Heart left ventricle (tissue), 16 donors: ENCODE measurements around the gene DCN. TPM values are rescaled to one million over a fixed set of nuclear protein-coding genes. Genes with fewer than 3 reads are reported as not detected.

ENCODE experiments used
- ATAC-seq, 4 donors: fragments of 200-7000 bp; cut with Tn5 transposase; one replicate each; pipeline ENCODE4 v1.9.1; 2020 to 2022; ENCODE audit warnings: moderate library complexity in 4 of 4, mild to moderate bottlenecking in 3 of 4, moderate number of reproducible peaks in 1 of 4
- DNase-seq, 5 donors: peaks; one replicate each; pipeline ENCODE4 v3.0.0-alpha.2; 2020
- H3K27ac ChIP-seq, 12 donors: fragments of 200-600 bp; sonication (generic) in 4 of 12; one replicate each; pipeline versions ENCODE4 v1.5.0 to v1.8.0; 2016 to 2022; ENCODE audit warnings: mild to moderate bottlenecking in 2 of 12
- H3K27me3 ChIP-seq, 9 donors: fragments of 200-600 bp; sonication (generic) in 2 of 9; one replicate each; pipeline versions ENCODE4 v1.5.1 to v1.8.0; 2016 to 2022; ENCODE audit warnings: mild to moderate bottlenecking in 3 of 9
- H3K36me3 ChIP-seq, 9 donors: fragments of 200-600 bp; sonication (generic) in 2 of 9; one replicate each; pipeline versions ENCODE4 v1.5.0 to v1.8.0; 2018 to 2022; ENCODE audit warnings: mild to moderate bottlenecking in 2 of 9
- H3K4me1 ChIP-seq, 12 donors: fragments of 200-600 bp; sonication (generic) in 4 of 12; one replicate each; pipeline versions ENCODE4 v1.5.0 to v1.8.0; 2016 to 2022; ENCODE audit warnings: mild to moderate bottlenecking in 3 of 12
- H3K4me3 ChIP-seq, 12 donors: fragments of 200-600 bp; sonication (generic) in 4 of 12; one replicate each; pipeline versions ENCODE4 v1.5.0 to v1.8.0; 2017 to 2022; ENCODE audit warnings: mild to moderate bottlenecking in 9 of 12, moderate library complexity in 4 of 12
- H3K9me3 ChIP-seq, 12 donors: fragments of 200-600 bp; sonication (generic) in 4 of 12; one replicate each; pipeline versions ENCODE4 v1.5.0 to v1.8.0; 2016 to 2022; ENCODE audit warnings: mild to moderate bottlenecking in 1 of 12
- POLR2A ChIP-seq, 2 donors: fragments of 450-650 bp; IDR thresholded peaks; one replicate each; pipeline ENCODE4 v1.6.1; 2017; ENCODE audit warnings: antibody characterized with exemption in 2 of 2, mild to moderate bottlenecking in 2 of 2, moderate library complexity in 2 of 2
- WGBS, 4 donors: extraction: QIAGEN DNeasy Blood & Tissue Kit in 2 of 4; methylation state at CpG; one replicate each; pipeline versions ENCODE4 v1.1.5 to v1.1.7; 2013 to 2018; 5-methylcytosine and 5-hydroxymethylcytosine counted together
- intact Hi-C, 10 donors: fragments of 100-400 bp; cut with DNase I; formaldehyde crosslinking; loops; one replicate each; pipeline versions ENCODE4 v1.11.1 to v1.14.2; 2022
- polyA plus RNA-seq, 2 donors: library from polyadenylated mRNA; stranded (reverse); fragments of 200-250 nt; gene quantifications; one replicate each; pipeline ENCODE4 v1.2.3, GENCODE V29; 2013
- total RNA-seq, 9 donors: library from RNA; depleted of rRNA in 2 of 9; stranded (reverse); fragments of >200 nt in 2 of 9; fragmentation: NEBNext Ultra II Directional in 3 of 9; extraction: Animal tissue kit (Norgen Biotek cat#: 25700) in 3 of 9; gene quantifications; one replicate each; pipeline versions ENCODE4 v1.1.0 to v1.2.4, GENCODE V29; 2016 to 2023
- TF ChIP-seq, protein P1 (sequence below), 12 donors: fragments of 200-600 bp; sonication (generic) in 4 of 12; IDR thresholded peaks; one replicate each; pipeline versions ENCODE4 v1.5.0 to v1.8.0; 2018 to 2022; ENCODE audit warnings: antibody characterized with exemption in 12 of 12, mild to moderate bottlenecking in 5 of 12
- donor health status: ischemic (EF 13 %, LVEDD 7.1; RV severe dilation, severe dysfunction).
- donor health status: healthy with polysubstance abuse.
- donor health status: DM: no; HTN: yes; CAD: no.
- donor health status: DM: no; HTN: no; CAD: no.
- donor health status: ischemic (EF 25% LVEDD 6.9; RV normal size, moderate dysfunction).
- donor health status: ischemic (EF 25% LVEDD 5.7; RV mildly dilated, moderate dysfunction).
- donor health status: healthy.
- donor health status: DM: yes; HTN: yes; CAD: no.
- donor health status: ischemic (EF 35%, LVEDD 5.7; RV mildly dilated, moderate dysfunction).
- donor health status: nonischemic (EF 11% LVEDD 7.7; RV severe dilation, severe dysfunction).
- donor health status: DM: yes; HTN: yes; CAD: no.
- donor health status: PGD.
- donor health status: ischemic (EF 29% LVEDD 5.4; RV normal size, mild dysfunction).
- donor health status: nonischemic (EF 23%, LVEDD 6.1; RV moderate dilation, normal function).

The DCN gene
- total and polyA plus RNA-seq, 11 donors, result 238 to 1,187 (median 536) TPM

DNA sequence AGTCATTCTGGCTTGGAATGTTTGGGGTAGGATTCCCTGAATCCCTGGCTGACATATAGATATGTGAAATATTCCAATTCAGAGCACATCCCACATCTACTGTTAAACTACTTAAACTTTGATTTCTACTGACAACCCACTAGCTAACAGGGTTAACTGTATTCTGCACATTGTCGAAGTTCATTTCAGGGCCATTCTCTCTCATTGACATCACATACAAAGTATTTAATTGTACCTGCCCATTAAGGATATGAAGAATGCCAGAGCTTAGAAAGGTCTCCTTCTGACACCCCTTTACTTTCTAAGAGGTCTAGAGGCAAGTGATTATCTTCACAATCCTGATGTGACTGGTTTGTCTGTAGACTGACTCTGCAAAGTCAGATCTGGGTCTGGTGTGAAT, 2.8 kb upstream of the DCN start:
- intact Hi-C loops, result loop anchor here in 1 of 10 donors (10.0 kb wide), 1 partner anchor 139 kb away; no protein-coding TSS in a partner anchor
- DNase-seq, result no peak
- no peaks in the 10 kb centered on the region for H3K9me3 ChIP-seq
- 80 to 89% (median 85%) methylated on average over 1 of the region's 1 CpG for WGBS, 4 donors
- no peak overlapping the region for H3K4me3 ChIP-seq
- TF ChIP-seq, protein P1, sequence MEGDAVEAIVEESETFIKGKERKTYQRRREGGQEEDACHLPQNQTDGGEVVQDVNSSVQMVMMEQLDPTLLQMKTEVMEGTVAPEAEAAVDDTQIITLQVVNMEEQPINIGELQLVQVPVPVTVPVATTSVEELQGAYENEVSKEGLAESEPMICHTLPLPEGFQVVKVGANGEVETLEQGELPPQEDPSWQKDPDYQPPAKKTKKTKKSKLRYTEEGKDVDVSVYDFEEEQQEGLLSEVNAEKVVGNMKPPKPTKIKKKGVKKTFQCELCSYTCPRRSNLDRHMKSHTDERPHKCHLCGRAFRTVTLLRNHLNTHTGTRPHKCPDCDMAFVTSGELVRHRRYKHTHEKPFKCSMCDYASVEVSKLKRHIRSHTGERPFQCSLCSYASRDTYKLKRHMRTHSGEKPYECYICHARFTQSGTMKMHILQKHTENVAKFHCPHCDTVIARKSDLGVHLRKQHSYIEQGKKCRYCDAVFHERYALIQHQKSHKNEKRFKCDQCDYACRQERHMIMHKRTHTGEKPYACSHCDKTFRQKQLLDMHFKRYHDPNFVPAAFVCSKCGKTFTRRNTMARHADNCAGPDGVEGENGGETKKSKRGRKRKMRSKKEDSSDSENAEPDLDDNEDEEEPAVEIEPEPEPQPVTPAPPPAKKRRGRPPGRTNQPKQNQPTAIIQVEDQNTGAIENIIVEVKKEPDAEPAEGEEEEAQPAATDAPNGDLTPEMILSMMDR (IDR thresholded peaks at IDR 0.05), result no peak
- TF ChIP-seq POLR2A (IDR thresholded peaks at IDR 0.05), result no peak
- no peaks in the 10 kb centered on the region for H3K36me3 ChIP-seq
- H3K27me3 ChIP-seq, result no peaks in the 10 kb centered on the region
- peak overlapping the region in 4 of 12 donors; percentile 14 to 82 (median 36) for H3K27ac ChIP-seq
- peaks cover 0 to 13% (median 0%) of the 10 kb centered on the region in 12 donors for H3K4me1 ChIP-seq
- no peak for ATAC-seq

GRCh38 chr12:91183551-91183950, 934 bp upstream of the DCN start:
- WGBS, 4 donors, result 51 to 61% (median 51%) methylated on average over 2 of the region's 2 CpGs
- DNase-seq (no peak), ATAC-seq (peak in 3 of 4 donors; percentile 31 to 41 (median 38))
- intact Hi-C loops, result loop anchor here in 2 of 10 donors (5.0 to 10.0 kb wide), 2 partner anchors 89 to 141 kb away; no protein-coding TSS in a partner anchor
- Histone ChIP-seq H3K36me3 (no peaks in the 10 kb centered on the region), H3K27ac (peak overlapping the region; percentile 50 to 87 (median 74)), H3K4me1 (peaks cover 0 to 5% (median 0%) of the 10 kb centered on the region in 12 donors), H3K4me3 (peak overlapping the region in 6 of 12 donors; percentile 46 to 61 (median 50)), H3K9me3 (no peaks in the 10 kb centered on the region), H3K27me3 (no peaks in the 10 kb centered on the region)
- TF ChIP-seq, protein P1 (IDR thresholded peaks at IDR 0.05), result no peak
- TF ChIP-seq POLR2A (IDR thresholded peaks at IDR 0.05), result no peak

DNA sequence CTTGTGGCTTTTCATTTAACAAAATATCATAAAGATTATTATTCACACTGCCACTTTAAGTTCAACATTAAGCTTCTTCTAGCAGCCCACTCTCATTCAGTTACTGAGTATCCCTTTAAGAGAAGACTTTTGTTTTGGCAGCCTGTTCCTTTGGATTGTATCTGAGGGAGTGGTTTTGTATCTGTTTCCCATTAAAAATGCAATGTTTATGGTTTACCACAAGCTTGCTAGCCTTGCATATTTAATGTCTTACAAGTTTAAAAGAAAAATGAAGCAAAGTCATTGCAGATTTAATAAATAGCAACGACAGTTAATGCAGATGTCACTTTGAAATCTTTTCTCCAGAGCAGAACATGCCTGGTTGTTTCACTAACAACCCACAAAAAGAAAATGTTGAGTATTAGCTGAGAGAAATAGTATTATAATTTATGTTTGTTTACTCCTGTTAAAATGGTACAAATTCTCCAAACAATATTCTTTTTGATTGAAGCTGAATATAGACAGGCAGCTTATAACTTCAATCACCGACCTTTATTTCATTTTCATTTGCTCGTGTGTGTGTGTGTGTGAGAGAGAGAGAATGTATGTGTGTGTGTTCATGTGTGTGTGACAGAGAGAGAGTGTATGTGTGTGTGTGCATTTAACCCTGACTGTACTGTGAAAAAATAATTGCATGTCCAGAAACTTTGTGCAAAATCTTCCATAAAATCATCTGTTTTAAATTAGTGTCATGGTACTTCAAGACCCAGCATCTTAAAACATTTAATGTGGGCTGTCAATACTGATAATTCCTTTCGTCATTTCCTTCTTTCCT, 1.8 kb downstream of the DCN start:
- peak overlapping the region; percentile 50 to 87 (median 75) for H3K27ac ChIP-seq
- no peak for TF ChIP-seq POLR2A (IDR thresholded peaks at IDR 0.05)
- TF ChIP-seq, protein P1 (IDR thresholded peaks at IDR 0.05), result no peak
- 25 to 37% (median 32%) methylated on average over 4 of the region's 4 CpGs for WGBS, 4 donors
- peak; percentile 35 to 70 (median 66) for ATAC-seq
- H3K9me3 ChIP-seq, result no peaks in the 10 kb centered on the region
- no peak for DNase-seq
- H3K36me3 ChIP-seq, result peaks cover 0 to 6% (median 0%) of the 10 kb centered on the region in 9 donors
- H3K4me1 ChIP-seq, result peaks cover 0 to 5% (median 0%) of the 10 kb centered on the region in 12 donors
- H3K27me3 ChIP-seq, result no peaks in the 10 kb centered on the region
- intact Hi-C loops, result loop anchor here in 3 of 10 donors (2.0 to 10.0 kb wide), 3 partner anchors 92 to 144 kb away; no protein-coding TSS in a partner anchor
- H3K4me3 ChIP-seq, result peak overlapping the region; percentile 4 to 61 (median 46)

GRCh38 chr12:91179966-91180561, 2.6 kb downstream of the DCN start:
- Histone ChIP-seq H3K27me3 (no peaks in the 10 kb centered on the region), H3K4me1 (peaks cover 0 to 5% (median 0%) of the 10 kb centered on the region in 12 donors), H3K4me3 (peak overlapping the region in 11 of 12 donors; percentile 9 to 61 (median 47)), H3K9me3 (no peaks in the 10 kb centered on the region), H3K27ac (peak overlapping the region; percentile 50 to 87 (median 75)), H3K36me3 (peaks cover 0 to 7% (median 0%) of the 10 kb centered on the region in 9 donors)
- no peak for TF ChIP-seq POLR2A (IDR thresholded peaks at IDR 0.05)
- TF ChIP-seq, protein P1 (IDR thresholded peaks at IDR 0.05), result no peak
- DNase-seq (no peak), ATAC-seq (no peak)
- WGBS, 4 donors, result 70 to 73% (median 72%) methylated on average over 5 of the region's 5 CpGs
- intact Hi-C loops, result loop anchor here in 9 of 10 donors (2.0 to 10.0 kb wide), 10 partner anchors 62 to 205 kb away; no protein-coding TSS in a partner anchor
